GM21360 (cell line): Measurements from ENCODE around the gene NRXN3.
"Not testable (repeated sequence)": the region's sequence is repeated elsewhere in the genome, so short reads cannot be mapped to it uniquely, and the experiment has no call there.

Experiments used
- ATAC-seq: cut with Tn5 transposase; IDR thresholded peaks from one replicate; pipeline ENCODE4 v1.9.1; 2021; ENCODE audit warnings: mild to moderate bottlenecking, moderate library complexity; ENCODE audit not compliant: unreplicated experiment

NRXN3 gene

GRCh38 chr14:79096811-79097210, 926.6 kb downstream of the NRXN3 start:
- no peak for ATAC-seq

GRCh38 chr14:79098324-79098723, 928.2 kb downstream of the NRXN3 start:
- no peak for ATAC-seq

GRCh38 chr14:79100578-79100977, 930.4 kb downstream of the NRXN3 start:
- no peak for ATAC-seq

- no peak for ATAC-seq
These were observed 931.2 kb downstream of the NRXN3 start for GRCh38 chr14:79101388-79101787.

GRCh38 chr14:79103764-79104163, 933.6 kb downstream of the NRXN3 start:
- no peak for ATAC-seq

GRCh38 chr14:79110564-79110963, 940.4 kb downstream of the NRXN3 start:
- not testable (repeated sequence) for ATAC-seq

GRCh38 chr14:79111987-79112501, 941.9 kb downstream of the NRXN3 start:
- no peak for ATAC-seq

- ATAC-seq: no peak
These were observed 947.4 kb downstream of the NRXN3 start for GRCh38 chr14:79117561-79117960.

GRCh38 chr14:79118291-79118690, 948.1 kb downstream of the NRXN3 start:
- ATAC-seq: no peak

GRCh38 chr14:79134361-79134760, 964.2 kb downstream of the NRXN3 start:
- ATAC-seq: no peak

GRCh38 chr14:79136071-79137044, 966.2 kb downstream of the NRXN3 start:
- no peak for ATAC-seq

- no peak for ATAC-seq
These were observed 966.9 kb downstream of the NRXN3 start for GRCh38 chr14:79137045-79137430.

GRCh38 chr14:79137836-79138235, 967.7 kb downstream of the NRXN3 start:
- ATAC-seq: no peak

GRCh38 chr14:79144896-79145295, 974.7 kb downstream of the NRXN3 start:
- no peak for ATAC-seq

GRCh38 chr14:79150226-79150625, 980.1 kb downstream of the NRXN3 start:
- no peak for ATAC-seq

GRCh38 chr14:79157369-79157768, 987.2 kb downstream of the NRXN3 start:
- ATAC-seq: no peak

- ATAC-seq: no peak
These were observed 991.4 kb downstream of the NRXN3 start for GRCh38 chr14:79161571-79161970.

GRCh38 chr14:79162833-79163232, 992.7 kb downstream of the NRXN3 start:
- ATAC-seq: no peak

- no peak for ATAC-seq
These were observed 995.4 kb downstream of the NRXN3 start for GRCh38 chr14:79165471-79166090.

- ATAC-seq: no peak
These were observed 996.0 kb downstream of the NRXN3 start for GRCh38 chr14:79166171-79166570.

- ATAC-seq: no peak
These were observed 997.8 kb downstream of the NRXN3 start for GRCh38 chr14:79167957-79168356.

- ATAC-seq: no peak
These were observed 1005.5 kb downstream of the NRXN3 start for GRCh38 chr14:79175671-79176070.
